Gastrocnemius medialis (tissue), 4 donors: Measurements from ENCODE around the gene SPTBN1. TPM values are rescaled to one million over a fixed set of nuclear protein-coding genes. Genes with fewer than 3 reads are reported as not detected.

Source experiments
- ATAC-seq, 2 donors: fragments of 150-250 bp; one replicate each; pipeline ENCODE4 v1.9.1; 2016
- DNase-seq, 2 donors: peaks; one replicate each; pipeline ENCODE4 v3.0.0-alpha.2; 2019
- H3K27ac ChIP-seq, 4 donors: fragments of 200-600 bp; sonication (generic); 1 replicate in 1 of 4; 2 replicates in 3 of 4; pipeline ENCODE4 v1.5.1; 2016 to 2018; ENCODE audit warnings: mild to moderate bottlenecking in 2 of 4, moderate library complexity in 1 of 4
- H3K27me3 ChIP-seq, 3 donors: fragments of 200-600 bp; sonication (generic) in 2 of 3; 1 replicate in 1 of 3; 2 replicates in 2 of 3; pipeline versions ENCODE4 v1.5.1 to v1.6.0; 2016 to 2019; ENCODE audit warnings: mild to moderate bottlenecking in 1 of 3, moderate library complexity in 1 of 3
- H3K36me3 ChIP-seq, 2 donors: fragments of 200-600 bp; sonication (generic) in 1 of 2; one replicate each; pipeline ENCODE4 v1.5.1; 2017 to 2018
- H3K4me1 ChIP-seq, 2 donors: fragments of 200-600 bp; sonication (generic) in 1 of 2; one replicate each; pipeline ENCODE4 v1.5.1; 2016 to 2017; ENCODE audit warnings: mild to moderate bottlenecking in 2 of 2
- H3K4me3 ChIP-seq, 4 donors: fragments of 200-600 bp; sonication (generic) in 3 of 4; 1 replicate in 1 of 4; 2 replicates in 3 of 4; pipeline ENCODE4 v1.5.1; 2016 to 2019; ENCODE audit warnings: mild to moderate bottlenecking in 2 of 4
- H3K9me3 ChIP-seq, 3 donors: fragments of 200-600 bp; sonication (generic) in 2 of 3; 1 replicate in 1 of 3; 2 replicates in 2 of 3; pipeline ENCODE4 v1.5.1; 2016 to 2019
- CTCF ChIP-seq, 5 experiments: fragments of 450-650 bp in 3 of 5; fragments of 200-600 bp in 2 of 5; sonication (generic) in 2 of 5; IDR thresholded peaks in 4 of 5; conservative IDR thresholded peaks in 1 of 5; 1 replicate in 4 of 5; 2 replicates in 1 of 5; pipeline ENCODE4 v1.5.1; 2016 to 2019; ENCODE audit warnings: antibody characterized with exemption in 5 of 5, mild to moderate bottlenecking in 3 of 5, moderate library complexity in 3 of 5
- POLR2A ChIP-seq, 2 donors: fragments of 450-650 bp; IDR thresholded peaks; one replicate each; pipeline ENCODE4 v1.6.1; 2017; ENCODE audit warnings: antibody characterized with exemption in 2 of 2, mild to moderate bottlenecking in 2 of 2, moderate library complexity in 2 of 2
- in situ Hi-C, 4 donors: fragments of 200-750 bp; cut with MboI; loops; one replicate each; pipeline versions ENCODE4 v1.15.0 to v1.8.0; 2017; ENCODE audit warnings: low sequenced_read_pairs in 4 of 4
- intact Hi-C: fragments of 100-400 bp; cut with DNase I; formaldehyde crosslinking; loops from one replicate; pipeline ENCODE4 v1.15.1; 2023; ENCODE audit warnings: low total_unique reads
- total RNA-seq, 4 donors: library from RNA; depleted of rRNA; stranded (reverse); fragments of >200 nt; gene quantifications; one replicate each; pipeline versions ENCODE4 v1.1.0 to v1.2.3, GENCODE V29; 2016

Gene SPTBN1
- total RNA-seq, 4 donors from 2014 or later = 107 to 191 (median 119) TPM

DNA sequence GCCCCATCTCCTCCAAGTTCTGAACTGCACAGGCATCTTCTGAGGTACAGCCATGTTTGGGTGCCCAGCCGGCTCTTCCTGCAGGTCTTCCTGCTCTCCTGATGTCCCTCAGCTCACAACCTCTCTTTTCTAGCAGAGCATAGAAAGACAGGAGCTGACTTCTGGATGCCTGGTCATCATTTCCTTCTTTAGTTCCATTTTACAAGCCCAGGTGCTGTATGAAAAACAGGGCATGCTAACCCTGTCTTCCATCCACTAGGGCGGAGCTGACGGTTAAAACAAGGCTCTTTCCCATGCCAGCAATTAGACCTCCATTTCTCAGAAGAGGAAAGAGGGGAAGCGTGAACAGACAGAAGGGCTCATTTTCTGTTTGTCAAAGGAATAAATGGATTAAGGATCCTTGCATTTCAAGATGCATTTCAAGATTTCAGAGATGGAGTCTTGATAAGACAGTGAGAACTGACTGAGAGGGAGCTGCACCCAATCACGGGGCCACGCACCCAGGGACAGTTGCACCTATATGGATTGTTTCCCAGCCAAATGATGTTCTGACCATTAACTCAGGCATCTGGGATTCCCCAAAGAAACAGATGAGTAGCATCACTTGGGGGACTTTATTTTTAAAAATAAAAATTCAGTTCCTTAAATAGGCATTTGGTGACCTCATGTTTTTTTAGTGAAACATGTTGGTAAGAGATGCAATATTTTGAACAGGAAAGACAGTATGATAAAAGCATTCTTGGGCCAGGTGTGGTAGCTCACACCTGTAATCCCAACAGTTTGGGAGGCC lies 221.5 kb downstream of the SPTBN1 start:
- no peak for DNase-seq
- no peak for ATAC-seq
- Histone ChIP-seq H3K4me3 (no peak overlapping the region), H3K27ac (no peak overlapping the region), H3K36me3 (no peaks in the 10 kb centered on the region), H3K9me3 (no peaks in the 10 kb centered on the region), H3K4me1 (peaks cover 4 to 16% of the 10 kb centered on the region in 2 donors), H3K27me3 (no peaks in the 10 kb centered on the region)
- TF ChIP-seq POLR2A (IDR thresholded peaks at IDR 0.05) (no peak), CTCF (IDR thresholded peaks at IDR 0.05 in 4 of 5, conservative IDR thresholded peaks at IDR 0.05 in 1 of 5) (no peak)
- in situ Hi-C loops (no loop called here), intact Hi-C loops (no loop called here)

GRCh38 chr2:54678719-54679118 lies 222.6 kb downstream of the SPTBN1 start:
- intact Hi-C loops = no loop called here
- in situ Hi-C loops = no loop called here
- H3K9me3 ChIP-seq = no peaks in the 10 kb centered on the region
- H3K4me3 ChIP-seq = no peak overlapping the region
- H3K27me3 ChIP-seq = no peaks in the 10 kb centered on the region
- peaks cover 0 to 8% of the 10 kb centered on the region in 2 donors for H3K4me1 ChIP-seq
- H3K27ac ChIP-seq = no peak overlapping the region
- TF ChIP-seq CTCF (IDR thresholded peaks at IDR 0.05 in 4 of 5, conservative IDR thresholded peaks at IDR 0.05 in 1 of 5) (no peak), POLR2A (IDR thresholded peaks at IDR 0.05) (no peak)
- no peaks in the 10 kb centered on the region for H3K36me3 ChIP-seq
- ATAC-seq = no peak
- DNase-seq = no peak

- ATAC-seq = no peak
- H3K4me3 ChIP-seq = no peak overlapping the region
- in situ Hi-C loops = no loop called here
- H3K36me3 ChIP-seq = no peaks in the 10 kb centered on the region
- intact Hi-C loops = no loop called here
- H3K9me3 ChIP-seq = no peaks in the 10 kb centered on the region
- H3K27ac ChIP-seq = no peak overlapping the region
- H3K27me3 ChIP-seq = no peaks in the 10 kb centered on the region
- TF ChIP-seq CTCF (IDR thresholded peaks at IDR 0.05 in 4 of 5, conservative IDR thresholded peaks at IDR 0.05 in 1 of 5) = no peak
- TF ChIP-seq POLR2A (IDR thresholded peaks at IDR 0.05) = no peak
- no peak for DNase-seq
- no peaks in the 10 kb centered on the region for H3K4me1 ChIP-seq
Measured at GRCh38 chr2:54680397-54681041, 224.4 kb downstream of the SPTBN1 start.

- Histone ChIP-seq H3K4me1 (no peaks in the 10 kb centered on the region), H3K9me3 (no peaks in the 10 kb centered on the region), H3K27ac (no peak overlapping the region), H3K36me3 (no peaks in the 10 kb centered on the region), H3K27me3 (no peaks in the 10 kb centered on the region), H3K4me3 (no peak overlapping the region)
- DNase-seq (no peak), ATAC-seq (no peak)
- in situ Hi-C loops = no loop called here
- TF ChIP-seq CTCF (IDR thresholded peaks at IDR 0.05 in 4 of 5, conservative IDR thresholded peaks at IDR 0.05 in 1 of 5) (no peak), POLR2A (IDR thresholded peaks at IDR 0.05) (no peak)
- intact Hi-C loops = no loop called here
Measured at GRCh38 chr2:54681416-54681815, 225.3 kb downstream of the SPTBN1 start.
